Astrocyte of the spinal cord (primary cell): ENCODE measurements around the gene IRF8.

ENCODE experiments used
- DNase-seq: peaks from one replicate; pipeline ENCODE4 v3.0.0; 2011; ENCODE audit warnings: low read depth, low spot score
- H3K4me3 ChIP-seq: 2 replicates; pipeline ENCODE4 v1.5.1; 2011; ENCODE audit warnings: low read depth, mild to moderate bottlenecking, low read length, moderate library complexity
- CTCF ChIP-seq: IDR thresholded peaks from 2 replicates; pipeline ENCODE4 v1.5.1; 2012; ENCODE audit warnings: low read depth, mild to moderate bottlenecking, low read length, inconsistent platforms
- in situ Hi-C: cut with HindIII; loops from 2 replicates; pipeline ENCODE4 v1.10.0; 2017; ENCODE audit warnings: low sequenced_read_pairs

IRF8 gene

GRCh38 chr16:85878407-85878806 lies 20.6 kb upstream of the IRF8 start:
- no peak for DNase-seq
- H3K4me3 ChIP-seq: no peak overlapping the region
- in situ Hi-C loops: no loop called here
- no peak for TF ChIP-seq CTCF

- no peak overlapping the region for H3K4me3 ChIP-seq
- TF ChIP-seq CTCF: no peak
- in situ Hi-C loops: no loop called here
- peak; percentile 37 for DNase-seq
Observed at GRCh38 chr16:85878875-85879274, 20.1 kb upstream of the IRF8 start.

- no peak for DNase-seq
- TF ChIP-seq CTCF: no peak
- in situ Hi-C loops: no loop called here
- H3K4me3 ChIP-seq: no peak overlapping the region
Observed at GRCh38 chr16:85879549-85879948, 19.4 kb upstream of the IRF8 start.

- in situ Hi-C loops: no loop called here
- no peak overlapping the region for H3K4me3 ChIP-seq
- no peak for DNase-seq
- TF ChIP-seq CTCF: no peak
Observed at GRCh38 chr16:85879975-85880831, 18.8 kb upstream of the IRF8 start.

GRCh38 chr16:85880861-85881260 lies 18.1 kb upstream of the IRF8 start:
- in situ Hi-C loops: no loop called here
- no peak for DNase-seq
- no peak overlapping the region for H3K4me3 ChIP-seq
- TF ChIP-seq CTCF: no peak

GRCh38 chr16:85881436-85881835 lies 17.5 kb upstream of the IRF8 start:
- no peak for DNase-seq
- no peak overlapping the region for H3K4me3 ChIP-seq
- no peak for TF ChIP-seq CTCF
- in situ Hi-C loops: no loop called here
